HG03457 (cell line): ENCODE measurements around the gene BLVRB.
A peak's percentile ranks its signal among the peaks of the same experiment; 100 is the strongest.
"Not testable (repeated sequence)": the region's sequence is repeated elsewhere in the genome, so short reads cannot be mapped to it uniquely, and the experiment has no call there.

Source experiments
- ATAC-seq: cut with Tn5 transposase; IDR thresholded peaks from one replicate; pipeline ENCODE4 v1.9.1; 2021; ENCODE audit warnings: moderate number of reproducible peaks; ENCODE audit not compliant: unreplicated experiment

Gene BLVRB

DNA sequence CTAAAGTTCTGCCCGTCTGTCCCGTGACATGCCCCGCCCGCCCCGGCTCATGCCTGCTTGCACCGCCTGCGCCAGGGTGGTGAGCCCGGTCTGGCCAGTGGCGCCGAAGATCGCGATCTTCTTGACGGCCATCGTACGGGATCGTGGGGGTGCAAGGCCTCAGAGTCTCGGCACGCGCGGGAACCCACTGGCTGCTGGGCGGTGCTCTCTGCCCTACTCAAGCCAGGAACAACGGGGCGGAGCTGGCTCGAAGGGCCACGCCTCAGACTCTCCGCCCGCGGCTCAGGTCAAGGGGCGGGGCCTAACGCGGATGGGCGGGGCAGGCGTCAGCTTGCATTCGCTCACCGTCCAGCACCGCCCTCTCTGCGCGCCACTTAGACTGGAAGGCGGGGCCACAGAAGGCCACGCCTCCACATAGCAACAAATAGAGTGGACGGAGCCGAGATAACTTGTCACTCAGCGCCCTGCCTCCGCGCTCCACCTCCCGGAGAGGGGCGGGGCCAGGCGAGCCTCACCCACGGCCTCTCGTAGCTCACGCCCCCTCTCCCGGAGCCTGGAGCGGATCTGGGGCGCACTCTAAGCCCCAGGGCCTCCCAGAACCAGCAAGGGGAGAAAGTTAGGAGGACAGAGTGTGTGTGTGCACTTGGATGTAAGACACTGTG lies at the start of gene BLVRB:
Gene BLVRB, minus strand, starts transcription at position 189 of the 662 bp plus-strand sequence. Its CDS starts 57 bp downstream, at position 132.
- ATAC-seq, result peak; percentile 73

DNA sequence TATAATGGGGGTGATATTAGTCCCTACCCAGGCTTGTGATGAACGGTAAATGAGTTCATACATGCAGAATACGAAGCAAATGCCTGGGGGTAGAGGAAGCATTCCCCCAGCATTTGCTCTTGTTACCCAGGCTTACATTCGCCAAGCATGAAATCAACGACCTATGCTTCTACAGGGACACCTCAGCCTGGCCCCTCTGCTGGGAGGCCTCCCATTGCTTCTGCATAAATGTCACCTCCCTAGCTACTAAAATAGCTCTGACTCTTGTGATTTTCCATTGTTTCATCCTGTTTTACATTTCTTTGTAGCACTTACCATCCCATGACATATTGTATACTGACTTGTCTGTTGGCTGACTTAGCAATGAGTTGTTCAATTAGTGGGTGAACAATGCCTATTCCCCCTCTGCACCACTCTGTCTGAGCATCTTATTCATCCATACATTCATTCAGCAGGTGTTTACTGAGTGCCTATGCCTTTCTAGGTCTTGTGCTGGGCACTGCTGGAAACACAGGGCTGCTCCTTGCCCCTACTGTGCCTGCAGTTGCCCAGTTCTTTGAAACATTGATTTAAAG lies 48.3 kb upstream of the BLVRB start:
- ATAC-seq, result no peak

DNA sequence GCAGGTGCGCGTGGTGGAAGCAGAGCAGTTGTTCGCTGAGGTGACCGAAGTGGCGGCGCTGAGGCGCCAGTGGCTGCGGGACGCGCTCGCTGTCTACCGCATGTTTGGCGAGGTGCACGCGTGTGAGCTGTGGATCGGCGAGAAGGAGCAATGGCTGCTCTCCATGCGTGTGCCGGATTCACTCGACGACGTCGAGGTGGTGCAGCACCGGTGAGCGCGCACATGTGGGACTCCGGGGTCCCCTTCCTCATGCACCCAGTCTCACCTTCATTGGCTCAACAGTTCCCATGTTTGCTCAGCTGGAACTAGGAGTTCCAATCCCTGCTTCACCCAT lies 47.8 kb upstream of the BLVRB start:
- ATAC-seq, result no peak

DNA sequence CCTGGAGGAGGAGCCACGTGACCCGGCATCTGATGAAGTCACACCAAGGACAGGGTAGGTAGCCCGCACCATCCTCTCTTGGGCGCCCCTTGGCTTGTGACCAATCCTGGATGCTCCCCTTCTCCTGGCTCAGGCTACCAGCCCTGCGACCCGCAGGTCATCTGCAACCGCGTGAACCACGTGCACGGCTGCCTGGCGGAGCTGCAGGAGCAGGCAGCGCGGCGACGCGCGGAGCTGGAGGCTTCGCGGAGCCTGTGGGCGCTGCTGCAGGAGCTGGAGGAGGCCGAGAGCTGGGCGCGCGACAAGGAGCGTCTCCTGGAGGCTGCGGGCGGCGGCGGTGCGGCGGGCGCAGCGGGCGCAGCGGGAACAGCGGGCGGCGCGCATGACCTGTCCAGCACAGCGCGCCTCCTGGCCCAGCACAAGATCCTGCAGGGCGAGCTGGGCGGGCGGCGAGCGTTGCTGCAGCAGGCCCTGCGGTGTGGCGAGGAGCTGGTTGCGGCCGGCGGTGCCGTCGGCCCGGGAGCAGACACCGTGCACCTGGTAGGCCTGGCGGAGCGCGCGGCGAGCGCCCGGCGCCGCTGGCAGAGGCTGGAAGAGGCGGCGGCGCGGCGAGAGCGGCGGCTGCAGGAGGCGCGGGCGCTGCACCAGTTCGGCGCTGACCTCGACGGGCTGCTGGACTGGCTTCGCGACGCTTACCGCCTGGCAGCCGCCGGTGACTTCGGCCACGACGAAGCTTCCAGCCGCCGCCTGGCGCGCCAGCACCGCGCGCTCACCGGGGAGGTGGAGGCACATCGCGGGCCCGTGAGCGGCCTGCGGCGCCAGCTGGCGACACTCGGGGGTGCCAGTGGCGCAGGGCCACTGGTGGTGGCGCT lies 47.2 kb upstream of the BLVRB start:
- no peak for ATAC-seq

DNA sequence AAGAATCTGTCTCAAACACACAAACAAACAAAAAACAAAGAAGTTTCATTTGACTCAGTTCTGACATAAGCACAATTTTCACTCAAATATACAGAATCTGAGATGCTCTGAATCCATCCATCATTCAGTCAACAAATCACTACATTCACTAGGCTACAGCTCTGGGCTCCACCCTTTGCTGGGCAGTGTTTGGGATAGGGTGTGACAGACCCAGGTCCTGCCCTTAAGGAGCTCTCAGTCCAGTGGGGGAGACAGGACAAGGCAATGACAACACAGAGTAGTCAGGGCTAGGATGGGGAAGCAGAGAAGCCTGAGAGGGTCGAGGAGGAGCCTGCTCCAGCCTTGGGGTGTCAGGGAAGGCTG lies 46.5 kb upstream of the BLVRB start:
- no peak for ATAC-seq

DNA sequence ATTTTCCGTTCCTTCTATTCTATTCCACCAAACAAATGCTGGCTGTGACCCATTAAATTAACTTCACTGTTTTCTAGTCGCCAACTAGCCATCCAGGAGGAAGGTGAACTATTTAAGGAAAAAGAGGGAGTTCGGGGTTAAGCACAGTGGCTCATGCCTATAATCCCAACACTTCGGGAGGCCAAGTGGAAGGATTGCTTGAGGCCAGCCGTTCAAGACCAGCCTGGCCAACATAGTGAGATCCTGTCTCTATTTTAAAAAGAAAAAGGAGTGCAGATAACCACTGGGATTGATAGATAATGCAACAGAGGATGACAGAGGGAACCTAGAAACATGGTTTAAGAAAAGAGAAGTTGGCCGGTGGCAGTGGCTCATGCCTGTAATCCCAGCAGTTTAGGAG lies 45.9 kb upstream of the BLVRB start:
- no peak for ATAC-seq

DNA sequence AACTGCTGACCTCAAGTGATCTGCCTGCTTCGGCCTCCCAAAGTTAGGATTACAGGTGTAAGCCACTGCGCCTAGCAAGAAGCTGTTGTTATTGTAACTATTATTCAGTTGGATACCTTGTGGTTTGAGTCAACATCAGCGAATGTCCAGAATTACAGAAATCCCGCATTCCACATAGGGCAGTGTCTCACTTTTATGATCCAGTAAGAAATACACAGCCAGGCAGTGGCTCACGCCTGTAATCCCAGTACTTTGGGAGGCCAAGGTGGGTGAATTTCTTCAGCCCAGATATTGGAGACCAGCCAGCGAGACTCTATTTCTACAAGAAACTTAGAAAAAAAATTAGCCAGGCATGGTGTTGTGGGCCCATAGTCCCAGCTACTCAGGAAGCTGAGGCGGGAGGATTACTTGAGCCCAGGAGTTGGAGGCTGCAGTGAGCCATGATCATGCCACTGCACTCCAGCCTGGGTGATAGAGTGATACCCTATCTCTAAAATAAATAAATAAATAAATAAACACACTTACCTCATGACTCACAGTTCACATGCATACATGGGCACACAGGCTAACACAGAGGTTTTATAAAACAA lies 45.1 kb upstream of the BLVRB start:
- no peak for ATAC-seq

DNA sequence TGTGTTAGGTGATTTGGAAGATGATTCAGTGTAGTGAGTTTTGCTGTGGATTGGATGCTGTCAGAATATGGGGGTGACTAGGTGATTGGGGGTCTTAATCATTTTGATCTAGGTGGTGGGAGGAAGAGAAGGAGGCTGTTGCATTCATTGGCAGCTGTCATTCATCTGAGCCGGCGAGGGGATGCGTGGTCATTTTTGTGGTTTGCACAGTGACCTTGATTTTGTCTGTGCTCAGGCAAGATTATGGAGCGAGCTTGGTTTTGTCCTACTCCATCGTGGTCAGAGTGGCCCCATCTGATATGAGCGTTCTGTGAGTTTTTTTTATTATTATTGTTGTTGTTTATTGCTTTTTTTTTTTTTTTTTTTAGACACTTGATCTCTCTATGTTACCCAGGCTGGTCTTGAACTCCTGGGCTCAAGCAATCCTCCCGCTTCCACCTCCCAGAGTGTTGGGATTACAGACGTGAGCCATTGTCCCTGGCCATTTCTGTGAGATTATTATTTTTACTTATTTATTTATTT lies 43.3 kb upstream of the BLVRB start:
- ATAC-seq, result no peak

DNA sequence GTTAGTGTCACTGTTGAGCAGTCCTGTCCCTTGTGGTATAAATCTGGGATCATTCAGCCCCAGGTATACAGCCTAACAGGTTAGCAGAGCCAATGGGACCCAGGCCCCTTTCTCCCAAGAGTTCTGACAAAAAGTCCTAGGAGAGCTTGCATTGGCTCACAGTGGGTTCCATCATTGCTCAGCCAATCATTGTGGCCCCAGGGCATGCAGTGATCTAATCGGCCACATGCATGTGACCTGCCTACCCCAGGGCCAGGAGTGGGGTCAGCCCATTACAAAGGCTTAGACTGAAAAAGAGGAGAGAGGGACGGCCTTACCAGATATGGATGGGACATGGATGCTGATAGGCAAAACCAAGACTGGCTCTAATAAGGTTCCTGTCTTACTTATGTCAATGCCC lies 42.3 kb upstream of the BLVRB start:
- ATAC-seq, result no peak

DNA sequence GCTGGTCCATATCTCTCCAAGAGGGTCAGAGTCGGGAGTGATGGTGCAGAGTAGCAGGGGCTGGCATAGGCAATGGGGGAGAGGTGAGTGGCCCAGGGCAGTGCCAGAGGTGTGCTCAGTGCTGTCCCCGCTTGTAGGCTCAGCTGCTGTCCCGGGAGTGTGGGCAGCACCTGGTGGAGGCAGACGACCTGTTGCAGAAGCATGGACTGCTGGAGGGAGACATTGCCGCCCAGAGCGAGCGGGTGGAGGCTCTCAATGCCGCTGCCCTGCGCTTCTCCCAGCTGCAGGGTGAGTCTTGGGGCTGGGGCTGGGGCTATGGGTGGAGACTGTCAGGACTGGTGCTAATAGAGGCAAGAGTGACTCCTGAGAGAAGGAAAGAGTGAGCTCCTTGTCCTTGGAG lies 40.6 kb upstream of the BLVRB start:
- no peak for ATAC-seq

DNA sequence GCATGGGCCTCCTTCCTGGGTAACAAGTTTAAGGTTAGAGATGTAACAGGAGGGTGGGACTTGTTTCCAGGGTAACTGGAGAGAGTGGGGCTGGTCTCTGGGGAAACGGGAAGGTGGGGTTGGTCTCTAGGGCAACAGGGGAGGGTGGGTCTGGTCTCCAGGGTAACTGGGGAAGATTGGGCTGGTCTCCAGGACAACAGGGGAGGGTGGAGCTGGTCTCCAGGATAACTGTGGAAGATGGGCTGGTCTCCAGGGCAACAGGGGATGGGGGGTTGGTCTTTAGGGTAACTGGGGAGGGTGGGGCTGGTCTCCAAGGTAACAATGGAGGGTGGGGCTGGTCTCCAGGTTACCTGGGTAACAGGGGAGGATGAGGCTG lies 37.8 kb upstream of the BLVRB start:
- no peak for ATAC-seq

DNA sequence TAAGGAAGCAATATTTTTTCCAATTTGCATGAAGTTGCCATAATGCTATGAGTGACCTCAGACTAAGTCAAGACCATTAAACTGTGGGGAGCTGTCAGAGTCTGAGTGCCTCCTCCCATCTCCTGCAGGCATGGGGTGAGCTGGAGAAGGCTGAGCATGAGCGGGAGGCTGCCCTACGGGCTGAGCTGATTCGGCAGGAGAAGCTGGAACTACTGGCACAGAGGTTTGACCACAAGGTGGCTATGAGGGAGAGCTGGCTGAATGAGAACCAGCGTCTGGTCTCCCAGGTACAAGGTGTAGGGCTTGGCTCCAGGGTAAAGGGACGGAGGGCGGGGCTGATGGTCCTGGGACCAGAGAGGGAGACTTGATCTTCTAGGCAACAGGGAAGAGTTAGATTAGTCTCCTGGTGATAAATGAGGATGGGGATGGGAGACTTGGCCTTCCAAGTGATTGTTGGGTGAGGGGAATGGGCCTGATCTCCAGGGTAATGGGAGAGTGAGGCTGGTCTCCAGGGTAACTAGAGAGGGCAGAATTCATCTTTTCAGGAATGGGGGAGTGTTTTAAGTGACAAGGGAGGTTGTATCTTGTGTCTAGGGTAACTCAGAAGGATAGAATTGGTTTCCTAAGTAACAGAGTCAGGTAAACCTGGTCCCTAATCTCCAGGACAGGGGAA lies 37.2 kb upstream of the BLVRB start:
- ATAC-seq, result no peak

DNA sequence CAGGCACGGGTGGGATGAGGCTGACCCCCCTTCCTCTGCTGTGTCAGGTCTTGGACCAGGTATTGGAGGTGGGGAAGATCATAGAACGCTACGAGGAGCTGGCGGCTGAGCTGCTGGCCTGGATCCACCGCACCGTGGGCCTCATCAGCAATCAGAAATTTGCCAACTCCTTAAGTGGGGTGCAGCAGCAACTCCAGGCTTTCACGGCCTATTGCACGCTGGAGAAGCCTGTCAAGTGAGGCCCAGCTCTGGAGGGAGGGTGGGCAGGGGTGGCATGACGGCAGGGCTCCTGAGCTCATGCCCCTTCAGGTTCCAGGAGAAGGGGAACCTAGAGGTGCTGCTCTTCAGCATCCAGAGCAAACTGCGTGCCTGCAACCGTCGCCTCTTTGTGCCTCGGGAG lies 36.5 kb upstream of the BLVRB start:
- no peak for ATAC-seq

DNA sequence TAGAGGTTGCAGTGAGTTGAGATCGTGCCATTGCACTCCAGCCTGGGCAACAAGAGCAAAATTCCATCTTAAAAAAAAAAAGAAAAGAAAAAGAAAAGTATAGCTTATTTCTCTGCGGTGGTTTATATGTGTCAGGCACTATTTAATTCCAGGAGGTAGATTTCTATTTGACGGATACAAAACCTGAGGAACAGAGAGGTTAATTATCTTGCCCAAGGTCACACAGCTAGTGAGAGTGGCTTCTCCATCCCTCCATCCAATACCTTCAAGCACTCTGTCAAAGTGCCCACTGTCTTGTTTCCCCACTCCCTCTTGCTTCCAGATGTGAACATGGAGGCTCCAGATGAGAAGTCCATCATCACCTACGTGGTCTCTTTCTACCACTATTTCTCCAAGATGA lies 36.1 kb upstream of the BLVRB start:
- no peak for ATAC-seq

DNA sequence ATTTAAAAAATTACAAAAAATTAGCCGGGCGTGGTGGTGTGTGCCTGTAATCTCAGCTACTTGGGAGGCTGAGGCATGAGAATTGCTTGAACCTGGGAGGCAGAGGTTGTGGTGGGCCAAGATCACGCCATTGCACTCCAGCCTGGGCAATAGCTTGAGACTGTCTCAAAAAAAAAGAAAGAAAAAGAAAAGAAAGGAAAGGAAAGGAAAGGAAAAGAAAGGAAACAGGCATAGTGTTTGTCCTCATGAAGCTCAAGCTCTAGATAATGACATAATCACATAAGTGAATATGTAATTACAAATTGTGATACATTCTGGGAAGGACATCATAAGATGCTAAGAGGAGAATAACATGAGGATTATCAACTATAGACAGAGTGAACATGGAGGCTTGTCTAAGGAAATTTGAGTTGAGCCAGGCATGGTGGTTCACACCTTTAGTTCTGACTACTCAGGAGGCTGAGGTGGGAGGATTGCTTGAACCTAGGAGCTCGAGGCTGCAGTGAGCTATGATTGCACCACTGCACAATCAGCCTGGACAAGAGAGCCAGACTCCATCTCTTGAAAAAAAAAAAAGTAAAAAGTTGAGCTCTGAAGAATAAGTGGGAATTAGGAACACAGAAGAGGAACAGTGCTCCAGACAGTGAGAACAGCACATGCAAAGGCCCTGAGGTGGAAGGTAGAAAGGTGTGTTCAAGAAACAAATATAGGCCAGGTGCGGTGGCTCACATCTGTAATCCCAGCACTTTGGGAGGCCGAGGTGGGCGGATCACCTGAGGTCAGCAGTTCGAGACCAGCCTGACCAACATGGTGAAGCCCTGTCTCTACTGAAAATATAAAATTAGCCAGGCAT lies 35.4 kb upstream of the BLVRB start:
- ATAC-seq, result not testable (repeated sequence)

DNA sequence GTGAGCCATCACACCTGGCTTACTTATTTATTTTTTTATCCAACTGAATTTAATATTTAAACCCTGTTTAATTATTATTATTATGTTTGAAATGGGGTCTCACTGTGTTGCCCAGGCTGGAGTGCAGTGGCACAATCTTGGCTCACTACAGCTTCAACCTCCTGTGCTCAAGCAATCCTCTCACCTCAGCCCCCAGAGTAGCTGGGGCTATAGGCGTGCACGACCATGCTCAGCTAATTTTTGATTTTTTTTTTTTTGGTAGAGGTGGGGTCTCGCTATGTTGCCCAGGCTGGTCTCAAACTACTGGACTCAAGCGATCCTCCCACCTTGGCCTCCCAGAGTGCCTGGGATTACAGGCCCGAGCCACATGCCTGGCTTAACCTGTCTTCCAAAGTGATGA lies 33.8 kb upstream of the BLVRB start:
- ATAC-seq, result no peak

DNA sequence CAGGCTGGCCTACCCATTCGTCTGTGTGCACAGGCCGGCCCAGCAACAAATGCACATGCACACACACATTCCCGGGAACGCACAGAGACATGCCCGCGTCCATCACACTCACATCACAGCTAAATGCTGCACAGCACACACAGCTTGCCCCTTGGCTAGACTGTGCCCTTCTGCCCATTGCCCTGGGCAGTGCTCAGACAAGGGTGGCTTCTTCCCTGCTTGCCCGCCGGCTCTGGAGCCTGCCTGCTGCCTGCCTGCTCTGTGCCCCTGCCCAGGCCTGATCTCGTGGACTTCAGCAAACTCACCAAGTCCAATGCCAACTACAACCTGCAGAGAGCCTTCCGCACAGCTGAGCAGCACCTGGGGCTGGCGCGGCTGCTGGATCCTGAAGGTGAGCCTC lies 31.7 kb upstream of the BLVRB start:
- no peak for ATAC-seq

DNA sequence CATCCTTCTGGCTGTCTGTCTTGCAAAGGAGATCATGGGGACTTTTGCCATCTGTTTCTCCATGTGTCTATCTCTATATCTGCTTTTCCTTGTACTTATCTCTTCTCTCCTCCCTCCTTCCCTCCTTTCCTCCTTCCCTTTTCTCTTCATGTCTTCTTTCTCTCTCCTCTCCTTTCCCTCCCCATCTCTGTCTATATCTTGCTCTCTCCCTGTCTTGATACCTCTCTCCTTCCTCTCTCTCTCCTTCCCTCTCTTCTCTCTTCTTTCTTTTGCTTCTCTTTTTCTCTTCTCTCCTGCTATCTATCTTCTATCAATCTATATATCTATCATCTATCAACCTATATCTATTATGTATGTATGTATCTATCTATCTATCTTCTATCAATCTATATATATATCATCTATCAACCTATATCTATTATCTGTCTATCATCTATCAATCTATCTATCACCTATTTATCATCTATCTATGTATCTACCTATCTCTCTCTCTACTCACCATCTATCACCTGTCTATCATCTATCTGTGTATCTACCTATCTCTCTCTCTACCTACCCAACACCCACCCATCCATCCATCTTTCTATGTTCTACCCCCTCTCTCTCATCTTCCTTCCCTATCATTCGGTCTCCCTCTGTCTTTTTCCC lies 28.8 kb upstream of the BLVRB start:
- no peak for ATAC-seq

DNA sequence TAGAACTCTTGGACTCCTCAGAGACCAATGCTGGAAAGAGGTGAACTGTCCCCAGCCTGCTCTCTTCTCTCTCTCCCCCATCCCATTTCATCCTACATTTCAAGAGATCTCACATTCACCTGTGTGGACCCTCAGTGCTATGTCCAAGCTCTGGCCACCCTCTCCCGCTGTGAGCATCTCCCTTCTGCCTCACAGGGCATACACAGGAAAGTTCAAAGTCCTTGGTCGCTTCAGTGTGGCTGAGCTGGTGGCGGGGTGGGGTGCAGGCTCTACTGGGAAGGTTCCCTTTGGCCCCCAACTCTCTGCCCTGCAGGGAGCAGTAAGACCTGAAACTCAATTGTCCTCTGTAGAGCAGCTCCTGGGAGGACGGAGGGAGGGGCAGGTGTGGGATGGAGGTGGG lies 28.2 kb upstream of the BLVRB start:
- no peak for ATAC-seq

DNA sequence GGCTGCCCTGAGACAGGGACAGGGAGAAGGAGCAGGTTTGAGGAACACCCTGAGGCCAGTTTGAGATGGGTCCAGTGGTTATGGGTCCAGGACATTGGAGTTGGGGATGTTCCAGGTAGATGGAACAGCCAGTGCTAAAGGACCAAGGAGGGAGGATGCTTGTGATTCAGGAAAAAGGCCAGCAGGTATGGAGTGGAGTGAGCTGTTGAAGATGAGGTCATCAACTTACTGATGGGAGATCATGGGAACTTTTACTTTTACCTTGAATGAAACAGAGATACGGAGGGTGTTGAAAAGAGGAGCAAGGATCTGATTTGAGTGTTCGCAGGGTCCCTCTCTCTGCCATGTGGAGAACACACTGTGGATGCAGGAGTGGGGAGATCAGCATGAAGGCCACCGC lies 26.7 kb upstream of the BLVRB start:
- no peak for ATAC-seq
